ENCODE results near the gene CHST11. TPM values are rescaled to one million over a fixed set of nuclear protein-coding genes. Genes with fewer than 3 reads are reported as not detected.

CHST11 gene
- total and polyA plus RNA-seq, 2 of the 4 experiments (the other 2 are of a cell fraction), result 1.4 to 2.7 TPM

GRCh38 chr12:104524034-104524832 is 67.5 kb downstream of the CHST11 start:
- Histone ChIP-seq H4K8ac (ENCODE audit: low read depth in 2 of 2, low read length in 2 of 2) (no peak overlapping the region), H3K4ac (ENCODE audit: low read depth, low read length) (no peak overlapping the region), H3K27me3 (ENCODE audit: control insufficient read depth, insufficient read depth, low read length) (peaks cover 8% of the 10 kb centered on the region), H3K36me3 (ENCODE audit: control insufficient read depth, insufficient read depth, low read length) (no peaks in the 10 kb centered on the region), H3K18ac (ENCODE audit: low read depth, low read length) (no peak overlapping the region), H3K23ac (ENCODE audit: low read depth, low read length) (no peak overlapping the region), H3K4me3 (ENCODE audit: insufficient read depth, low read depth, low read length) (no peak overlapping the region), H3K9me1 (ENCODE audit: insufficient read depth, low read length) (no peaks in the 10 kb centered on the region), H2BK5ac (ENCODE audit: low read depth, low read length, poor library complexity, severe bottlenecking) (no peak overlapping the region), H4K20me1 (ENCODE audit: insufficient read depth, low read length) (no peaks in the 10 kb centered on the region), H3K27ac (ENCODE audit: insufficient read depth, low read length) (no peak overlapping the region), H3K9me3 (ENCODE audit: control insufficient read depth, insufficient read depth, low read length) (0 out of 2 replicates have a peak, but pooled peaks cover 1% of the 10 kb centered on the region), H2BK20ac (ENCODE audit: low read depth, low read length) (no peak overlapping the region), H2BK120ac (ENCODE audit: low read depth, low read length) (no peak overlapping the region), H3K56ac (ENCODE audit: extremely low read depth, insufficient read depth, low read length) (no peak overlapping the region), H3K79me1 (ENCODE audit: low read depth in 1 of 2, low read length in 2 of 2) (no peaks in the 10 kb centered on the region), H3K4me2 (ENCODE audit: low read depth, low read length) (no peak overlapping the region), H2AK5ac (ENCODE audit: low read depth, low read length) (no peak overlapping the region), H3K14ac (replicated peaks; ENCODE audit: low read depth, low read length) (no peak overlapping the region), H4K5ac (ENCODE audit: low read depth, low read length) (no peak overlapping the region), H3K9ac (ENCODE audit: low read depth, low read length) (no peak overlapping the region), H2AFZ (replicated peaks; ENCODE audit: low read length, poor library complexity) (no peak overlapping the region), H4K91ac (ENCODE audit: insufficient read depth, low read depth, low read length) (no peak overlapping the region), H2BK15ac (ENCODE audit: low read depth, low read length) (no peak overlapping the region), H2AK9ac (replicated peaks; ENCODE audit: low read depth, low read length, poor library complexity) (no peak overlapping the region), H3K4me1 (ENCODE audit: control insufficient read depth, insufficient read depth, low read length) (no peaks in the 10 kb centered on the region)
- ChIA-PET POLR2A (ENCODE audit: unreplicated experiment) (no interaction called here), CTCF (no interaction called here)
- no TSS peak for BruUV-seq (replicated peaks)
- in situ Hi-C loops (cut with MboI; ENCODE audit: low sequenced_read_pairs), result no loop called here
- no peak for TF ChIP-seq RCOR1 (IDR thresholded peaks at IDR 0.05; ENCODE audit: insufficient replicate concordance, low read length)
- TF ChIP-seq RAD21 (IDR thresholded peaks at IDR 0.05; ENCODE audit: low read length), result no peak
- no peak for TF ChIP-seq MAZ (IDR thresholded peaks at IDR 0.05; ENCODE audit: borderline replicate concordance, low read depth, low read length)
- no peak for TF ChIP-seq NFE2L2 (IDR thresholded peaks at IDR 0.05; ENCODE audit: low read depth, low read length)
- TF ChIP-seq, protein P1, sequence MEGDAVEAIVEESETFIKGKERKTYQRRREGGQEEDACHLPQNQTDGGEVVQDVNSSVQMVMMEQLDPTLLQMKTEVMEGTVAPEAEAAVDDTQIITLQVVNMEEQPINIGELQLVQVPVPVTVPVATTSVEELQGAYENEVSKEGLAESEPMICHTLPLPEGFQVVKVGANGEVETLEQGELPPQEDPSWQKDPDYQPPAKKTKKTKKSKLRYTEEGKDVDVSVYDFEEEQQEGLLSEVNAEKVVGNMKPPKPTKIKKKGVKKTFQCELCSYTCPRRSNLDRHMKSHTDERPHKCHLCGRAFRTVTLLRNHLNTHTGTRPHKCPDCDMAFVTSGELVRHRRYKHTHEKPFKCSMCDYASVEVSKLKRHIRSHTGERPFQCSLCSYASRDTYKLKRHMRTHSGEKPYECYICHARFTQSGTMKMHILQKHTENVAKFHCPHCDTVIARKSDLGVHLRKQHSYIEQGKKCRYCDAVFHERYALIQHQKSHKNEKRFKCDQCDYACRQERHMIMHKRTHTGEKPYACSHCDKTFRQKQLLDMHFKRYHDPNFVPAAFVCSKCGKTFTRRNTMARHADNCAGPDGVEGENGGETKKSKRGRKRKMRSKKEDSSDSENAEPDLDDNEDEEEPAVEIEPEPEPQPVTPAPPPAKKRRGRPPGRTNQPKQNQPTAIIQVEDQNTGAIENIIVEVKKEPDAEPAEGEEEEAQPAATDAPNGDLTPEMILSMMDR (conservative IDR thresholded peaks at IDR 0.05; ENCODE audit: low read depth, low read length), result no peak
- TF ChIP-seq POLR2A (IDR thresholded peaks at IDR 0.05; ENCODE audit: low read depth, low read length), result no peak
- TF ChIP-seq CEBPB (IDR thresholded peaks at IDR 0.05; ENCODE audit: low read depth, low read length), result no peak
- ATAC-seq (ENCODE audit: low read depth) (no peak), DNase-seq (no peak)
- WGBS, 2 experiments (ENCODE audit: extremely low coverage in 2 of 2, insufficient read length in 1 of 2), result 80 to 94% methylated on average over 1 to 2 of the region's 7 CpGs
- dilution Hi-C loops (cut with HindIII; ENCODE audit: low sequenced_read_pairs, unreplicated experiment), result no loop called here
- intact Hi-C loops (cut with micrococcal nuclease), result no loop called here
